OCI-LY1 (cell line): ENCODE measurements around the gene NOS3.

Experiments used
- H2AFZ ChIP-seq: fragments of 200-600 bp; sonication (generic), shearing (Covaris generic); 2 replicates; pipeline ENCODE4 v1.6.0; 2014; ENCODE audit warnings: antibody characterized with exemption, mild to moderate bottlenecking, low read length
- H3F3A ChIP-seq: fragments of 200-600 bp; sonication (generic), shearing (Covaris generic); 2 replicates; pipeline ENCODE4 v1.6.0; 2014; ENCODE audit warnings: mild to moderate bottlenecking, antibody characterized with exemption, low read length, moderate library complexity; ENCODE audit not compliant: insufficient read depth
- H3K27ac ChIP-seq: fragments of 200-600 bp; sonication (generic); 2 replicates; pipeline ENCODE4 v1.5.1; 2014; ENCODE audit warnings: low read length, mixed run types, mild to moderate bottlenecking, low read depth; ENCODE audit not compliant: poor library complexity, severe bottlenecking
- H3K27me3 ChIP-seq: fragments of 200-600 bp; sonication (generic); 2 replicates; pipeline ENCODE4 v1.6.0; 2014; ENCODE audit warnings: antibody characterized with exemption, mild to moderate bottlenecking, low read length, moderate library complexity; ENCODE audit not compliant: insufficient read depth
- H3K36me3 ChIP-seq: fragments of 200-600 bp; sonication (generic); 2 replicates; pipeline ENCODE4 v1.6.1; 2014; ENCODE audit warnings: mild to moderate bottlenecking, antibody characterized with exemption, low read length, moderate library complexity, mixed read lengths; ENCODE audit not compliant: insufficient read depth
- H3K4me1 ChIP-seq: fragments of 200-600 bp; sonication (generic); 2 replicates; pipeline ENCODE4 v1.5.1; 2014; ENCODE audit warnings: mild to moderate bottlenecking, low read length, moderate library complexity; ENCODE audit not compliant: insufficient read depth, severe bottlenecking
- H3K4me2 ChIP-seq: fragments of 200-600 bp; sonication (generic), shearing (Covaris generic); 2 replicates; pipeline ENCODE4 v1.6.1; 2014; ENCODE audit warnings: low read length
- H3K4me3 ChIP-seq: fragments of 200-600 bp; sonication (generic); 2 replicates; pipeline ENCODE4 v1.5.1; 2014; ENCODE audit warnings: low read length, low read depth, mild to moderate bottlenecking, mixed read lengths; ENCODE audit not compliant: poor library complexity, severe bottlenecking
- H3K79me2 ChIP-seq: fragments of 200-600 bp; shearing (Covaris generic); 2 replicates; pipeline ENCODE4 v1.6.1; 2016; ENCODE audit warnings: mixed run types, low read length, mixed read lengths; ENCODE audit not compliant: insufficient read depth
- H3K9ac ChIP-seq: fragments of 200-600 bp; sonication (generic), shearing (Covaris generic); 2 replicates; pipeline ENCODE4 v1.6.1; 2014; ENCODE audit warnings: mild to moderate bottlenecking, low read length, mixed read lengths
- H3K9me2 ChIP-seq: fragments of 200-600 bp; sonication (generic), shearing (Covaris generic); 2 replicates; pipeline ENCODE4 v1.6.1; 2014; ENCODE audit warnings: low read depth, mild to moderate bottlenecking, low read length, mixed read lengths
- H3K9me3 ChIP-seq: fragments of 200-600 bp; shearing (Covaris generic); 2 replicates; pipeline ENCODE4 v1.6.1; 2014; ENCODE audit warnings: low read length, mixed read lengths
- H4K20me1 ChIP-seq: fragments of 200-600 bp; sonication (generic), shearing (Covaris generic); 2 replicates; pipeline ENCODE4 v1.6.0; 2016; ENCODE audit warnings: mild to moderate bottlenecking, low read length; ENCODE audit not compliant: insufficient read depth
- EZH2 ChIP-seq: fragments of 200-600 bp; sonication (generic), shearing (Covaris generic); IDR thresholded peaks from 2 replicates; pipeline ENCODE4 v1.8.0; 2017; ENCODE audit warnings: borderline replicate concordance, mixed run types, mild to moderate bottlenecking, antibody characterized with exemption, low read length, moderate library complexity, mixed read lengths
- TF ChIP-seq, protein P1 (sequence below): fragments of 200-600 bp; sonication (generic), shearing (Covaris generic); IDR thresholded peaks from 2 replicates; pipeline ENCODE4 v1.5.1; 2017; ENCODE audit warnings: mild to moderate bottlenecking, antibody characterized with exemption, low read length, moderate library complexity, mixed read lengths

Gene NOS3

DNA sequence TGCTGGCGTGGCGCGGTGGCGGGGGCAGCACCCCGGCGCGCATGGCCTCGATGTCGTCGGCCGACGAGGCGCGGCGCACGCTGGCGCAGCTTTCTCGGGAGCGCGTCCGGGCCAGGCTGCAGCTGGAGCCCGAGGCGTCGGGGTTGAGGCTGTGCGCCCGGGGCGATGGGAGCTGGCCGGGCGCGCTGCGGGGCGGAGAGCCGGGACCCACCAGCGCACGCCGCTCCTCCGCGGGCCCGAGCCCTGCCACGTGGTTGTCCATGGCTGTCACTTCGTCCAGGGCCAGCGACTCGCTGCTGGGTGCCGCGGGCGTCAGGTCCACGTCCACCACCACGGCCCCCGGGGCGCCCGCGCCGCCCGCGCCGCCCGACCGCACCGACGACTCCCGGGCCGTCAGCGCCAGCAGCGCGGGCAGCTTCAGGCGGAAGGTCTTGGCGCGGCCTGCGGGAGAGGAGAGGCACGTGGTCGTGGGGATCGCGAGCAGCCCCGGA lies 32.7 kb upstream of the NOS3 start:
- TF ChIP-seq, protein P1, sequence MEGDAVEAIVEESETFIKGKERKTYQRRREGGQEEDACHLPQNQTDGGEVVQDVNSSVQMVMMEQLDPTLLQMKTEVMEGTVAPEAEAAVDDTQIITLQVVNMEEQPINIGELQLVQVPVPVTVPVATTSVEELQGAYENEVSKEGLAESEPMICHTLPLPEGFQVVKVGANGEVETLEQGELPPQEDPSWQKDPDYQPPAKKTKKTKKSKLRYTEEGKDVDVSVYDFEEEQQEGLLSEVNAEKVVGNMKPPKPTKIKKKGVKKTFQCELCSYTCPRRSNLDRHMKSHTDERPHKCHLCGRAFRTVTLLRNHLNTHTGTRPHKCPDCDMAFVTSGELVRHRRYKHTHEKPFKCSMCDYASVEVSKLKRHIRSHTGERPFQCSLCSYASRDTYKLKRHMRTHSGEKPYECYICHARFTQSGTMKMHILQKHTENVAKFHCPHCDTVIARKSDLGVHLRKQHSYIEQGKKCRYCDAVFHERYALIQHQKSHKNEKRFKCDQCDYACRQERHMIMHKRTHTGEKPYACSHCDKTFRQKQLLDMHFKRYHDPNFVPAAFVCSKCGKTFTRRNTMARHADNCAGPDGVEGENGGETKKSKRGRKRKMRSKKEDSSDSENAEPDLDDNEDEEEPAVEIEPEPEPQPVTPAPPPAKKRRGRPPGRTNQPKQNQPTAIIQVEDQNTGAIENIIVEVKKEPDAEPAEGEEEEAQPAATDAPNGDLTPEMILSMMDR = no peak
- TF ChIP-seq EZH2 = no peak
- H3K27me3 ChIP-seq = no peaks in the 10 kb centered on the region; the same call in 1 of the 2 replicates
- H3K4me3 ChIP-seq = no peak overlapping the region
- H3K79me2 ChIP-seq = no peaks in the 10 kb centered on the region
- no peaks in the 10 kb centered on the region for H3K9me2 ChIP-seq
- H3K9me3 ChIP-seq = no peaks in the 10 kb centered on the region
- H3K9ac ChIP-seq = no peak overlapping the region
- H2AFZ ChIP-seq = no peak overlapping the region
- no peak overlapping the region for H3K4me2 ChIP-seq
- H3F3A ChIP-seq = no peaks in the 10 kb centered on the region
- H3K36me3 ChIP-seq = no peaks in the 10 kb centered on the region
- H4K20me1 ChIP-seq = no peaks in the 10 kb centered on the region
- no peak overlapping the region for H3K27ac ChIP-seq
- no peaks in the 10 kb centered on the region for H3K4me1 ChIP-seq

DNA sequence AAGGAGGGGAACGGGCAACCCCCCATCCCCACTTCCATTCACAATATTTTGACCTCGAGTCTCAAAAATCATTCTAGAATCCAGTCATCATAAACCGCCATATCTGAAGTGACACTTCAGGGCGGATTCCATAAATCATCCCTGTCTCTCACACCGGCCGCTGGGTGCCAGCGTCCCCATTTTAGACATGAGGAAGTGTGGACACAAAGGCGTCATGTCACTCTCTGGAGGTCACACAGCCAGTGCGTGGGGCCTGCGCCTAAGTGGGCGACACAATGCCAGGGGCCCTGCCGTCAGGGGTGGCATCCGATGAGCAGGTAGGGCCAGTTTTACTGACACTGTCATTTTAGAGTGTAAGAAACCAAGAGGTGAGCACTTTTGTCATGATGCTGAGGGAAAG lies 32.2 kb upstream of the NOS3 start:
- no peaks in the 10 kb centered on the region for H4K20me1 ChIP-seq
- H3K79me2 ChIP-seq = no peaks in the 10 kb centered on the region
- H3K4me1 ChIP-seq = no peaks in the 10 kb centered on the region
- no peak overlapping the region for H3K4me3 ChIP-seq
- TF ChIP-seq, protein P1 = no peak
- TF ChIP-seq EZH2 = no peak
- H3K9ac ChIP-seq = no peak overlapping the region
- no peak overlapping the region for H3K27ac ChIP-seq
- no peaks in the 10 kb centered on the region for H3F3A ChIP-seq
- no peaks in the 10 kb centered on the region for H3K36me3 ChIP-seq
- H3K27me3 ChIP-seq = no peaks in the 10 kb centered on the region; the same call in 1 of the 2 replicates
- H2AFZ ChIP-seq = no peak overlapping the region
- H3K9me3 ChIP-seq = no peaks in the 10 kb centered on the region
- H3K4me2 ChIP-seq = no peak overlapping the region
- H3K9me2 ChIP-seq = no peaks in the 10 kb centered on the region

DNA sequence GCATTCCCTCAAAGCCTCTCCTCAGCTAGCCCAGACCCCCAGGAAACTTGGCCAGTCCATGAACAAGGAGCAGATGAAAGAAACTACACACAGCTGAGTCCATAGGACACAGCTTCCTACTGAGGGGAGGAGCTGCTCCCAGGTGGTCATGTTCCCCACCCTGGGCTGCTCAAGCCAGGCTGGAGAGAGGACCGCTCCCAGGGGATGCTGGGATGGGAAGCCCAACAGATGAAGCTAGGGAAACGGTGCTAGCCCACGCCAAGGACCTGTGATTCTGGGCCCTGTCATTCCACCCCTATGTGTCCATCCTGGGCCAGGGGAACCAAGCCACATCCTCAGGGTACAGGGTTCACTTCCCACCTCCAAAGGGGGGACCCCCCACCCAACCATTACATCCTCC lies 31.7 kb upstream of the NOS3 start:
- Histone ChIP-seq H4K20me1 (no peaks in the 10 kb centered on the region), H3K4me3 (no peak overlapping the region), H3K9ac (no peak overlapping the region), H2AFZ (no peak overlapping the region), H3K4me2 (no peak overlapping the region), H3K36me3 (no peaks in the 10 kb centered on the region), H3K9me3 (no peaks in the 10 kb centered on the region), H3K79me2 (no peaks in the 10 kb centered on the region), H3K27ac (no peak overlapping the region), H3F3A (no peaks in the 10 kb centered on the region), H3K4me1 (no peaks in the 10 kb centered on the region), H3K27me3 (no peaks in the 10 kb centered on the region; the same call in 1 of the 2 replicates), H3K9me2 (no peaks in the 10 kb centered on the region)
- TF ChIP-seq, protein P1 = no peak
